ENCODE data around the gene MRM3. TPM values are rescaled to one million over a fixed set of nuclear protein-coding genes. Genes with fewer than 3 reads are reported as not detected.

Gene MRM3
- total and polyA plus RNA-seq, 2 of the 4 experiments (the other 2 are of a cell fraction): 9.0 to 15.2 TPM

GRCh38 chr17:823501-823902 is 41.3 kb downstream of the MRM3 start:
- H4K91ac ChIP-seq (ENCODE audit: insufficient read depth, low read depth, low read length): no peak overlapping the region
- in situ Hi-C loops (cut with MboI; ENCODE audit: low sequenced_read_pairs): no loop called here
- H2BK5ac ChIP-seq (ENCODE audit: low read depth, low read length, poor library complexity, severe bottlenecking): no peak overlapping the region
- peaks cover 0 to 19% of the 10 kb centered on the region in 2 experiments; a peak in 1 of 4 replicates for H3K79me1 ChIP-seq (ENCODE audit: low read depth in 1 of 2, low read length in 2 of 2)
- H3K18ac ChIP-seq (ENCODE audit: low read depth, low read length): no peak overlapping the region
- ChIA-PET POLR2A (ENCODE audit: unreplicated experiment) (no interaction called here), CTCF (no interaction called here)
- dilution Hi-C loops (cut with HindIII; ENCODE audit: low sequenced_read_pairs, unreplicated experiment): no loop called here
- no peak for ATAC-seq (ENCODE audit: low read depth)
- no peak overlapping the region for H2BK15ac ChIP-seq (ENCODE audit: low read depth, low read length)
- WGBS, 2 experiments (ENCODE audit: extremely low coverage in 2 of 2, insufficient read length in 1 of 2): 100% methylated on average over 2 of the region's 9 CpGs; no CpG with 5 or more reads in 1 of the 2 experiments
- intact Hi-C loops (cut with micrococcal nuclease): no loop called here
- no peak overlapping the region for H2AK9ac ChIP-seq (replicated peaks; ENCODE audit: low read depth, low read length, poor library complexity)
- H3K56ac ChIP-seq (ENCODE audit: extremely low read depth, insufficient read depth, low read length): no peak overlapping the region
- H3K4me3 ChIP-seq (ENCODE audit: insufficient read depth, low read depth, low read length): no peak overlapping the region
- no peak overlapping the region for H3K9ac ChIP-seq (ENCODE audit: low read depth, low read length)
- H2BK20ac ChIP-seq (ENCODE audit: low read depth, low read length): no peak overlapping the region
- H3K14ac ChIP-seq (replicated peaks; ENCODE audit: low read depth, low read length): no peak overlapping the region
- no peak overlapping the region for H3K23ac ChIP-seq (ENCODE audit: low read depth, low read length)
- no TSS peak for BruUV-seq (replicated peaks)
- no peaks in the 10 kb centered on the region for H3K9me3 ChIP-seq (ENCODE audit: control insufficient read depth, insufficient read depth, low read length)
- H2AK5ac ChIP-seq (ENCODE audit: low read depth, low read length): no peak overlapping the region
- H4K8ac ChIP-seq (ENCODE audit: low read depth in 2 of 2, low read length in 2 of 2): no peak overlapping the region
- H3K4me2 ChIP-seq (ENCODE audit: low read depth, low read length): no peak overlapping the region
- H3K4ac ChIP-seq (ENCODE audit: low read depth, low read length): no peak overlapping the region
- DNase-seq: no peak
- H4K20me1 ChIP-seq (ENCODE audit: insufficient read depth, low read length): peaks cover 24% of the 10 kb centered on the region
- TF ChIP-seq SMC3 (IDR thresholded peaks at IDR 0.05; ENCODE audit: low read depth, low read length): no peak
- no peak for TF ChIP-seq RFX5 (IDR thresholded peaks at IDR 0.05; ENCODE audit: low read depth, low read length)
- TF ChIP-seq MAZ (IDR thresholded peaks at IDR 0.05; ENCODE audit: borderline replicate concordance, low read depth, low read length): no peak
- no peak for TF ChIP-seq POLR2A (IDR thresholded peaks at IDR 0.05; ENCODE audit: low read depth, low read length)
- no peak for TF ChIP-seq CHD1 (IDR thresholded peaks at IDR 0.05; ENCODE audit: low read depth, low read length)
- TF ChIP-seq FOS (IDR thresholded peaks at IDR 0.05; ENCODE audit: low read depth, low read length): no peak
- no peak for TF ChIP-seq CTCF (conservative IDR thresholded peaks at IDR 0.05; ENCODE audit: low read depth, low read length)
- TF ChIP-seq RCOR1 (IDR thresholded peaks at IDR 0.05; ENCODE audit: insufficient replicate concordance, low read length): no peak
- no peak for TF ChIP-seq CEBPB (IDR thresholded peaks at IDR 0.05; ENCODE audit: low read depth, low read length)
- TF ChIP-seq MXI1 (IDR thresholded peaks at IDR 0.05; ENCODE audit: borderline replicate concordance, low read depth, low read length): no peak
- no peak for TF ChIP-seq BHLHE40 (IDR thresholded peaks at IDR 0.05; ENCODE audit: low read depth, low read length)
- TF ChIP-seq ELK1 (IDR thresholded peaks at IDR 0.05; ENCODE audit: borderline replicate concordance, low read depth, low read length): no peak
- no peak for TF ChIP-seq MAFK (IDR thresholded peaks at IDR 0.05; ENCODE audit: low read depth, low read length)
- no peak for TF ChIP-seq RAD21 (IDR thresholded peaks at IDR 0.05; ENCODE audit: low read length)
- TF ChIP-seq USF2 (IDR thresholded peaks at IDR 0.05; ENCODE audit: low read depth, low read length): no peak
- TF ChIP-seq NFE2L2 (IDR thresholded peaks at IDR 0.05; ENCODE audit: low read depth, low read length): no peak
- no peak overlapping the region for H4K5ac ChIP-seq (ENCODE audit: low read depth, low read length)
- no peak overlapping the region for H2AFZ ChIP-seq (replicated peaks; ENCODE audit: low read length, poor library complexity)
- H3K36me3 ChIP-seq (ENCODE audit: control insufficient read depth, insufficient read depth, low read length): peaks cover 49% of the 10 kb centered on the region
- no peaks in the 10 kb centered on the region for H3K27me3 ChIP-seq (ENCODE audit: control insufficient read depth, insufficient read depth, low read length)
- no peaks in the 10 kb centered on the region for H3K4me1 ChIP-seq (ENCODE audit: control insufficient read depth, insufficient read depth, low read length)
- H3K9me1 ChIP-seq (ENCODE audit: insufficient read depth, low read length): peaks cover 2% of the 10 kb centered on the region; the same call in 1 of the 2 replicates
- no peak overlapping the region for H2BK120ac ChIP-seq (ENCODE audit: low read depth, low read length)
- no peak overlapping the region for H3K27ac ChIP-seq (ENCODE audit: insufficient read depth, low read length)

Data from IMR-90 (cell line).